SK-N-SH treated with all-trans-retinoic acid at 6 μM for 48 hours (cell line): Measurements from ENCODE around the gene IQUB.
"Not testable (repeated sequence)": the region's sequence is repeated elsewhere in the genome, so short reads cannot be mapped to it uniquely, and the experiment has no call there.

ENCODE experiments used
- ARNTL ChIP-seq: fragments of 450-650 bp; formaldehyde crosslinking; IDR thresholded peaks from 2 replicates; pipeline ENCODE4 v1.5.0; 2020; ENCODE audit warnings: low read depth, mild to moderate bottlenecking, moderate library complexity, borderline replicate concordance
- BACH2 ChIP-seq: fragments of 250-450 bp; sonication (Bioruptor Pico); IDR thresholded peaks from 2 replicates; pipeline ENCODE4 v1.9.0; 2021; ENCODE audit warnings: mild to moderate bottlenecking, borderline replicate concordance
- RARB ChIP-seq: fragments of 250-450 bp; sonication (Bioruptor Pico); IDR thresholded peaks from 2 replicates; pipeline ENCODE4 v1.8.0; 2021; ENCODE audit warnings: mild to moderate bottlenecking, moderate library complexity
- TOX ChIP-seq: fragments of 250-450 bp; sonication (Bioruptor Pico); IDR thresholded peaks from 2 replicates; pipeline ENCODE4 v1.8.0; 2021; ENCODE audit warnings: mild to moderate bottlenecking, moderate library complexity, borderline replicate concordance
- ZFP3 ChIP-seq: fragments of 250-450 bp; sonication (Bioruptor Pico); IDR thresholded peaks from 2 replicates; pipeline ENCODE4 v1.5.0; 2020; ENCODE audit warnings: mild to moderate bottlenecking, moderate library complexity
- TF ChIP-seq, protein P1 (sequence below): fragments of 250-450 bp; sonication (Bioruptor Pico); IDR thresholded peaks from 2 replicates; pipeline ENCODE4 v1.5.1; 2020; ENCODE audit warnings: low read depth, mild to moderate bottlenecking, moderate library complexity

DNA sequence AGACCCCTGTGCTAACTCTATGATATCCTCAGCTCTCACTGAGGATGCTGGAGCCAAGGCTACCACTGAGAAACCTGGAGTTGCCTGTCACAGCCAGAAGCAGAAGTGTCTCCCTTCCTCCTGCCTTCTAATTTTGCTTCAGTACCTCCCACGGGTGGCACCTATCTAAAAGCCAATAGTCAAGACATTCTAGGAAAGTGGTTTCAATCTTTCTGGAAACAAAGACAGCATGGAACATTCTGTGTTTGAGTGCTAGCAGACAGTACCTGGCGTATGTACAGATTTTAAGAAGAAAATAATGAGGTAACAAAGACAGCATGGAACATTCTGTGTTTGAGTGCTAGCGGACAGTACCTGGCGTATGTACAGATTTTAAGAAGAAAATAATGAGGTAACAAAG lies 126.4 kb downstream of the IQUB start:
- TF ChIP-seq, protein P1, sequence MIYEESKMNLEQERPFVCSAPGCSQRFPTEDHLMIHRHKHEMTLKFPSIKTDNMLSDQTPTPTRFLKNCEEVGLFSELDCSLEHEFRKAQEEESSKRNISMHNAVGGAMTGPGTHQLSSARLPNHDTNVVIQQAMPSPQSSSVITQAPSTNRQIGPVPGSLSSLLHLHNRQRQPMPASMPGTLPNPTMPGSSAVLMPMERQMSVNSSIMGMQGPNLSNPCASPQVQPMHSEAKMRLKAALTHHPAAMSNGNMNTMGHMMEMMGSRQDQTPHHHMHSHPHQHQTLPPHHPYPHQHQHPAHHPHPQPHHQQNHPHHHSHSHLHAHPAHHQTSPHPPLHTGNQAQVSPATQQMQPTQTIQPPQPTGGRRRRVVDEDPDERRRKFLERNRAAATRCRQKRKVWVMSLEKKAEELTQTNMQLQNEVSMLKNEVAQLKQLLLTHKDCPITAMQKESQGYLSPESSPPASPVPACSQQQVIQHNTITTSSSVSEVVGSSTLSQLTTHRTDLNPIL (CRISPR knock-in tag) = not testable (repeated sequence)
- not testable (repeated sequence) for TF ChIP-seq ARNTL (CRISPR knock-in tag); BACH2 (CRISPR knock-in tag); ZFP3 (CRISPR knock-in tag); TOX; RARB (CRISPR knock-in tag)
